ENCODE data around the gene CERS6.
"Not testable (repeated sequence)": the region's sequence is repeated elsewhere in the genome, so short reads cannot be mapped to it uniquely, and the experiment has no call there.

CERS6 gene

GRCh38 chr2:168649562-168649961, 193.5 kb downstream of the CERS6 start:
- DNase-seq = no peak

- DNase-seq = no peak
These were observed 194.1 kb downstream of the CERS6 start for GRCh38 chr2:168650139-168650538.

DNA sequence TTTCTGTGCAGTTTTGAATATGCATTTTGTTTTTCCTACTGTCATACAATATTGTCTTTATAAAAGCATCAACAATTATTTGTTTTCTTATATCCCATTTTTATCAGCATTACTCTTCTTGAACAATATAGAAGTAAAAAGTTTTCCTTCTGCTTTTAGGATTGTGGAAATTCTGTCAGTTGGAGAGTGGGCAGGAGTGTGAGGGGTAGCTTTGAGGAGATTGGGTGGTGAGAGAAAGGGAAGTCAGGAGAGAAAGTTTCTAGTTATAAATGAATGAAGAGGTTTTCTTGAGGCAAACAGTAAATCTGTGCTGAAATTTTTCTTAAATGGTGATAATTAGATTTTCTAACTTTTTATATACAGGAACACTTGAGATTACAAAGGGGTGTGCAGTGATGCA, 194.7 kb downstream of the CERS6 start:
- DNase-seq = no peak

- no peak for DNase-seq
These were observed 197.2 kb downstream of the CERS6 start for GRCh38 chr2:168652997-168653921.

DNA sequence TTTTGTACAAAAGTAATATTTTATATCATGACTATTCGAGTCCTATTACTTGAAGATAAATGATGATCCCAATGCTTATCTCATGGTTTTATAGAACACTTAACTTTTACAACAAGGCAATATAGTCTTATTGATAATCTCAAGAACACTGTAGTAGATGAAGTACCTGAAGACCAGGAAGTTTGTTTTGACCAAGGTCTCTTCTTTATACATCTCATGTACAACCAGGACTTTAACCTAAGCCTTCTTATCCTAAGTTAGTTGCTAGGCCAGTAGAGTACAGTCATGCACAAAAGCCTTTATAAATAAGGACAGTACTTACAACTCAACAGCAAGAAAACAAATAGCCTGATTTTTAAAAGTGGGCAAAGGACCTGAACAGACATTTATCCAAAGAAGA, 198.6 kb downstream of the CERS6 start:
- no peak for DNase-seq

DNA sequence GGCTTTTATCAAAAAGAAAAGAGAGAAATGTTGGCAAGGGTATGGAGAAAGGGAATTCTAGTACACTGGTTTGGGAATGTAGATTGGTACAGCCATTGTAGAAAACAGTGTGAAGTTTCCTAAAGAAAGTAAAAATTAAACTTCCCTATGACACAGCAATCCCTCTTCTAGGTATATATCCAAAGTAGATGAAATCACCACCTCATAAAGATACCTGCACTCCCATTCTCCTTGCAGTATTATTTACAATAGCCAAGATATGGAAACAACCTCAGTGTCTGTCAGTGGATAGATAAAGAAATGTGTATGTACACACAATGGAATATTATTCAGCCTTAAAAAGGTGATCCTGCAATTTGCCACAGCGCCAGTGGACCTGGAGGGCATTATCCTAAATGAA, 199.1 kb downstream of the CERS6 start:
- DNase-seq = no peak

DNA sequence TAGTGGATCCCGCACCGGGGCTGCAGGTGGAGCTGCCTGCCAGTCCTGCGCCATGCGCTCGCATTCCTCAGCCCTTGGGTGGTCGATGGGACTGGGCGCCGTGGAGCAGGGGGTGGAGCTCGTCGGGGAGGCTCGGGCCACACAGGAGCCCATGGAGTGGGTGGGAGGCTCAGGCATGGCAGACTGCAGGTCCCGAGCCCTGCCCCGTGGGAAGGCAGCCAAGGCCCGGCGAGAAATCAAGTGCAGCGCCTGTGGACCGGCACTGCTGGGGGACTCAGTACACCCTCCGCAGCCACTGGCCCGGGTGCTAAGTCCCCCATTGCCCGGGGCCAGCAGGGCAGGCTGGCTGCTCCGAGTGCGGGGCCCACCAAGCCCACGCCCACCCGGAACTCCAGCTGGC, 201.3 kb downstream of the CERS6 start:
- DNase-seq = not testable (repeated sequence)

DNA sequence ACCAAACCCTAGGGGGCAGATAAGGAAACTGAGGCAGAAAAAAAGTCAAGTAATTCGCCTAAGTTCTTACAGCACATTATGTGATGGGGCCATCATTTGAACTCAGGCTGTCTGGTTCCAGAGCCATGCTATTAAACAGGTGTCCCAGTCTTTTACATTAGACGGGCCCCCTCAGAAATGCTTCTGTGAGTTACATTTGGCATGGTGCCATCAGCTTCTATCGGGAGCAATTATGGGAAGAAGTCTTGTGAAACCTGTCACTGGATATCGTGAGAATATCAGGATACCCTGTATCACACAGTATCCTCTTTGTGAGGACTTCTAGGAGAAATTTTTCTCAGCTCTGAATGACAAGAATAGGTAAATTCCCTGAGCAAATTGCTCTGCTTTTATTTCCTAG, 202.6 kb downstream of the CERS6 start:
- DNase-seq = no peak

- DNase-seq = peak; percentile 86
These were observed 205.1 kb downstream of the CERS6 start for GRCh38 chr2:168660870-168661862.

- no peak for DNase-seq
These were observed 205.8 kb downstream of the CERS6 start for GRCh38 chr2:168661863-168662256.

GRCh38 chr2:168662651-168663208, 206.7 kb downstream of the CERS6 start:
- no peak for DNase-seq

- DNase-seq = no peak
These were observed 207.9 kb downstream of the CERS6 start for GRCh38 chr2:168663993-168664392.

GRCh38 chr2:168664715-168665114, 208.6 kb downstream of the CERS6 start:
- DNase-seq = not testable (repeated sequence)

DNA sequence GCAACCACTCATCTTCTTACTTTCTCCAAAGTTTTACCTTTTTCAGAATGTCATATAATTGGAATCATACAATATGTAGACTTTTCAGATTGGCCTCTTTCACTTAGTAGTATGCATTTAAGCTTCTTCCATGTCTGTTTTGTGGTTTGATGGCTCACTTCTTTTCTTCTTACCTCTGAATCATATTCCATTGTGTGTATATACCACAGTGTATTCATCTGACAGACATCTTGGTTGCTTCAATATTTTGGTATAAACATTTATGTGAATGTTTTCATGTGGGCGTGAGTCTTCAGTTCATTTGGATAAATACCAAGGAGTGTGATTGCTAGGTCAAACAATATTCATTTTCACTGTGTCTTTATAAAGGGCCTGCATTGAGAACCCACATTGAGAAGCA, 210.3 kb downstream of the CERS6 start:
- no peak for DNase-seq

DNA sequence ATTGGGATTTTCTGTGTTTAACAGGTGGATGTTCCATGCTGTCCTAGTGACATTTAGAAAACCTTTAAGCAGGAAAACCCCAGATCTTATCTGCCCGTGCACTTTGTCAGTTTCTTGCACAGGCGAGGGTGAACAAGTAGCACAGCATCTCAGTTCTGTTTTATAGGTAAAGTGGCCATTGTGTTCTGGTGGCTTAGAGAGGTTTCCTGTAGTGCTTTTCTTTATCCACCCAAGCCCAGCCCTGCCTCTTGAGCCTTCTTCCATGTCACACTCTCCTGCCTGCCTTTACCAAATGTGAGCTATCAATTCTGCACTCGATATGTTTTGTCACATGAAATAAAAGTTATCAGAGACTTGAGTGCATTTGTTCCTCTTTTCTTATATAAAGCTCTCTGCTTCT, 211.1 kb downstream of the CERS6 start:
- no peak for DNase-seq

DNA sequence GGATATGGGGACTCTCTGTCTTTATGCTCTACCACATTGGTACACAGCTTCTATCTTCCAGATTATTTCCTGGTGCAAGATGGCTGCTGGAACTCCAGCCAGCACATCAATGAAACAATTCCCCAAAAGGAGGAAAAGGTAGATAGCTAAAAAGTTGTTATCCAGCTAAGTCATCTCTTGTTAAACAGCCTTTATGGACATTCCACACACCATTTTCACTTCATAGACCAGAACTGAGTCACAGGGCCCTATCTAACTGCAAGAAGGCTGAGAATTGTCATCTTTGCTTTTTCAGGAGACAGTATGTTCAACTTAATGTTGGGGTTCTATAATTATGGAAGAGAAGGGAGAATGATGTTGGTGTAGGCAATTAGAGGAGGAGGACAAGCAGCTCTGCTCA, 213.1 kb downstream of the CERS6 start:
- DNase-seq = no peak

DNA sequence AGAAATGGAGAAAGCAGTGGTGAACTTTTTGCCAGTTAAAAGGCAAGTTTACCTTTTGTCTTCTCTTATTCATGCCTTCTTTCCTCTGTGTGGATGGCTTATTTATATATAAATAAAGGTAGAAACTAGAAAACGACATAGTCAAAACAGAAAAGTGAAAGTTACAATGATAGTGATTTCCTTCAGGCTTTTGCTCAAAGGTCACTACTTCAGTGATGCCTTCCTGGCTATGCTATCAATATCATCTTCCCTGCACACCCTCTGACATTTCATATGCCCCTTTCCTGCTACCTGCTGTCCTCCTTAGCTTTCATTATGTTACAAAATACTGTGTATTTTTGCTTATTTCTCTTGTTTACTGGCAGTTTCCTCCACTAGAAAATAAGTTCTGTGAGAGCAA, 214.4 kb downstream of the CERS6 start:
- no peak for DNase-seq

- DNase-seq = no peak
These were observed 215.9 kb downstream of the CERS6 start for GRCh38 chr2:168671932-168672331.

- no peak for DNase-seq
These were observed 217.5 kb downstream of the CERS6 start for GRCh38 chr2:168673265-168674189.

GRCh38 chr2:168678153-168678853, 222.2 kb downstream of the CERS6 start:
- DNase-seq = no peak

GRCh38 chr2:168679081-168679480, 223.0 kb downstream of the CERS6 start:
- DNase-seq = no peak
